ENCODE measurements around the gene UROC1.

Gene UROC1

GRCh38 chr3:126450744-126451143 is 66.8 kb downstream of the UROC1 start:
- no peak overlapping the region for H3K4me2 ChIP-seq (ENCODE audit: low read depth, low read length, poor library complexity, severe bottlenecking)
- H3K9me2 ChIP-seq (replicated peaks; ENCODE audit: low read depth, low read length) = no peaks in the 10 kb centered on the region
- H3F3A ChIP-seq (ENCODE audit: low read depth) = no peaks in the 10 kb centered on the region
- peaks cover 68% of the 10 kb centered on the region for H3K36me3 ChIP-seq (ENCODE audit: insufficient read depth, low read length)
- TF ChIP-seq EZH2phosphoT487 (IDR thresholded peaks at IDR 0.05; ENCODE audit: borderline replicate concordance) (no peak), CTCF (conservative IDR thresholded peaks at IDR 0.05; ENCODE audit: low read length) (no peak)
- H3K79me2 ChIP-seq (ENCODE audit: insufficient read depth, low read length) = peaks cover 24% of the 10 kb centered on the region
- H3K9ac ChIP-seq (ENCODE audit: low read depth, low read length, poor library complexity, severe bottlenecking) = no peak overlapping the region
- H2AFZ ChIP-seq (ENCODE audit: low read length) = no peak overlapping the region
- H3K4me3 ChIP-seq (ENCODE audit: low read length, poor library complexity, severe bottlenecking) = no peak overlapping the region
- no peaks in the 10 kb centered on the region for H3K4me1 ChIP-seq (ENCODE audit: insufficient read depth, low read length, poor library complexity, severe bottlenecking)
- H3K27me3 ChIP-seq (ENCODE audit: insufficient read depth, low read length, poor library complexity, severe bottlenecking) = no peaks in the 10 kb centered on the region
- H4K20me1 ChIP-seq (ENCODE audit: insufficient read depth, low read length, poor library complexity, severe bottlenecking) = peaks cover 9% of the 10 kb centered on the region
- no peaks in the 10 kb centered on the region for H3K9me3 ChIP-seq (ENCODE audit: insufficient read depth, low read depth, low read length)

GRCh38 chr3:126450219-126450618 is 67.4 kb downstream of the UROC1 start:
- no peak for TF ChIP-seq CTCF (conservative IDR thresholded peaks at IDR 0.05; ENCODE audit: low read length)
- TF ChIP-seq EZH2phosphoT487 (IDR thresholded peaks at IDR 0.05; ENCODE audit: borderline replicate concordance) = no peak
- H3K9me2 ChIP-seq (replicated peaks; ENCODE audit: low read depth, low read length) = no peaks in the 10 kb centered on the region
- no peak overlapping the region for H2AFZ ChIP-seq (ENCODE audit: low read length)
- peaks cover 7% of the 10 kb centered on the region for H4K20me1 ChIP-seq (ENCODE audit: insufficient read depth, low read length, poor library complexity, severe bottlenecking)
- peaks cover 66% of the 10 kb centered on the region for H3K36me3 ChIP-seq (ENCODE audit: insufficient read depth, low read length)
- H3K4me3 ChIP-seq (ENCODE audit: low read length, poor library complexity, severe bottlenecking) = no peak overlapping the region
- H3K9me3 ChIP-seq (ENCODE audit: insufficient read depth, low read depth, low read length) = no peaks in the 10 kb centered on the region
- H3K4me2 ChIP-seq (ENCODE audit: low read depth, low read length, poor library complexity, severe bottlenecking) = no peak overlapping the region
- H3K27me3 ChIP-seq (ENCODE audit: insufficient read depth, low read length, poor library complexity, severe bottlenecking) = no peaks in the 10 kb centered on the region
- H3K4me1 ChIP-seq (ENCODE audit: insufficient read depth, low read length, poor library complexity, severe bottlenecking) = no peaks in the 10 kb centered on the region
- no peak overlapping the region for H3K9ac ChIP-seq (ENCODE audit: low read depth, low read length, poor library complexity, severe bottlenecking)
- peaks cover 21% of the 10 kb centered on the region for H3K79me2 ChIP-seq (ENCODE audit: insufficient read depth, low read length)
- H3F3A ChIP-seq (ENCODE audit: low read depth) = no peaks in the 10 kb centered on the region

GRCh38 chr3:126449621-126450051 is 67.9 kb downstream of the UROC1 start:
- peaks cover 66% of the 10 kb centered on the region for H3K36me3 ChIP-seq (ENCODE audit: insufficient read depth, low read length)
- no peaks in the 10 kb centered on the region for H3F3A ChIP-seq (ENCODE audit: low read depth)
- H2AFZ ChIP-seq (ENCODE audit: low read length) = no peak overlapping the region
- no peaks in the 10 kb centered on the region for H3K4me1 ChIP-seq (ENCODE audit: insufficient read depth, low read length, poor library complexity, severe bottlenecking)
- H3K9ac ChIP-seq (ENCODE audit: low read depth, low read length, poor library complexity, severe bottlenecking) = no peak overlapping the region
- no peaks in the 10 kb centered on the region for H3K9me3 ChIP-seq (ENCODE audit: insufficient read depth, low read depth, low read length)
- no peak overlapping the region for H3K4me2 ChIP-seq (ENCODE audit: low read depth, low read length, poor library complexity, severe bottlenecking)
- no peaks in the 10 kb centered on the region for H3K27me3 ChIP-seq (ENCODE audit: insufficient read depth, low read length, poor library complexity, severe bottlenecking)
- H3K79me2 ChIP-seq (ENCODE audit: insufficient read depth, low read length) = peaks cover 15% of the 10 kb centered on the region; the same call in 1 of the 2 replicates
- H3K9me2 ChIP-seq (replicated peaks; ENCODE audit: low read depth, low read length) = no peaks in the 10 kb centered on the region
- H4K20me1 ChIP-seq (ENCODE audit: insufficient read depth, low read length, poor library complexity, severe bottlenecking) = peaks cover 3% of the 10 kb centered on the region
- no peak overlapping the region for H3K4me3 ChIP-seq (ENCODE audit: low read length, poor library complexity, severe bottlenecking)
- TF ChIP-seq EZH2phosphoT487 (IDR thresholded peaks at IDR 0.05; ENCODE audit: borderline replicate concordance) = no peak
- no peak for TF ChIP-seq CTCF (conservative IDR thresholded peaks at IDR 0.05; ENCODE audit: low read length)

All from Loucy (cell line).